Esophagus (tissue), 2 donors: ENCODE data around the gene RORB. TPM values are rescaled to one million over a fixed set of nuclear protein-coding genes. Genes with fewer than 3 reads are reported as not detected.

Source experiments
- H3K27ac ChIP-seq, 2 donors: one replicate each; pipeline ENCODE4 v1.5.1; 2013; ENCODE audit warnings: low read depth in 2 of 2, mild to moderate bottlenecking in 2 of 2, inconsistent platforms in 1 of 2, low read length in 1 of 2, moderate library complexity in 1 of 2
- H3K27me3 ChIP-seq, 2 donors: one replicate each; pipeline ENCODE4 v1.6.1; 2013; ENCODE audit warnings: low read length in 2 of 2, control low read depth in 1 of 2, mild to moderate bottlenecking in 1 of 2; ENCODE audit not compliant: insufficient read depth in 2 of 2, control insufficient read depth in 1 of 2
- H3K36me3 ChIP-seq, 2 donors: one replicate each; pipeline ENCODE4 v1.6.1; 2013; ENCODE audit warnings: low read length in 1 of 2; ENCODE audit not compliant: control insufficient read depth in 2 of 2, insufficient read depth in 2 of 2
- H3K4me1 ChIP-seq, 2 donors: one replicate each; pipeline ENCODE4 v1.6.1; 2013; ENCODE audit warnings: low read length in 1 of 2; ENCODE audit not compliant: control insufficient read depth in 2 of 2, insufficient read depth in 2 of 2
- H3K4me3 ChIP-seq, 2 donors: one replicate each; pipeline ENCODE4 v1.5.1; 2013; ENCODE audit warnings: low read length in 2 of 2, mild to moderate bottlenecking in 2 of 2, low read depth in 1 of 2, moderate library complexity in 1 of 2
- H3K9me3 ChIP-seq, 2 donors: one replicate each; pipeline ENCODE4 v1.6.1; 2013; ENCODE audit warnings: mild to moderate bottlenecking in 2 of 2, low read depth in 1 of 2, low read length in 1 of 2, moderate library complexity in 1 of 2; ENCODE audit not compliant: control insufficient read depth in 2 of 2, insufficient read depth in 1 of 2
- WGBS, 2 donors: extraction: QIAGEN DNeasy Blood & Tissue Kit; methylation state at CpG; one replicate each; pipeline ENCODE4 v1.1.7; 2013; 5-methylcytosine and 5-hydroxymethylcytosine counted together
- polyA plus RNA-seq, 2 donors: library from polyadenylated mRNA; stranded (reverse); fragments of 200-250 nt; gene quantifications; one replicate each; pipeline ENCODE4 v1.2.3, GENCODE V29; 2013
- donor health status: healthy with polysubstance abuse.
- donor health status: Bipolar disorder and iron deficiency.

RORB gene
- polyA plus RNA-seq, 2 donors: 0.04 to 0.05 TPM

DNA sequence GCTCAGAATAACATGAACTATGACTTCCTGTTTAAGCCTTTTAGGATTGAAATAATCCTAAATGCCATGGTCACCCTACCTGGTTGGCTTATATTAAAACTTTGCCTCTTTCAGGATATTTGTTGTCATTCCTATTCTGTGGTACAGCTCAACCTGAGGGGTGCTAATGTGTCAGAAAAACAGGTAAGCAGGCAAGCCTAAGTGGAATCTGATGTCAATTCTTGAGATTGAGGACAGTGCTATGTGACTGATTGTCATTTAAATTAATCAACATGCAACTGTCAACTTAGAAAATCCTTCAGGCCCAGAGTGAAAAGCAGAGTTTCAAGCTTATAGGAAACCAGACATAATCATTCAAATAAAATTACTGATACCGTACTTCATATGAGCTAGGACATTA lies 2.6 kb upstream of the RORB start:
- Histone ChIP-seq H3K4me1 (peaks cover 9 to 12% of the 10 kb centered on the region in 2 donors), H3K27ac (no peak overlapping the region), H3K27me3 (peaks cover 0 to 10% of the 10 kb centered on the region in 2 donors), H3K36me3 (no peaks in the 10 kb centered on the region), H3K4me3 (no peak overlapping the region), H3K9me3 (no peaks in the 10 kb centered on the region)
- 89 to 91% methylated on average over 1 of the region's 1 CpG for WGBS, 2 donors

DNA sequence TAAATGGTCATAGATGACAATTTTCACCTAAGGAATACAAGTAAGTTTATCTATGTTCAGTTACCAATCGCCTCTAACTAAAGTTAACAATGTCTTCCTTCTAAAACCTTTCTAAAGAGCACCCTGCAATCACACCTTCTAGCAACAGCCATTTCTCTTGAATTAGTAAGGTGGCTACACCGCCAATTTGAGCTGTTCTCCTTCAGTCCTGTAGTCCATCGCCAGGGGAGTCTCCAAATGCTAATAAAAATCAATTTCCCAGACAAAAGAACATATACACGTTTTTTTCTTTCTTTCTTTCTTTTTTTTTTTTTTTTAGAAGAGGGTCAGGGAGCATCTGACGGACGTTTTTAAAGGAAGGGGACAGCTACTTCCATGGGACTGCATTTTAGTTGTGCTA lies 729 bp upstream of the RORB start:
- H3K27me3 ChIP-seq: peaks cover 3 to 16% of the 10 kb centered on the region in 2 donors
- no peaks in the 10 kb centered on the region for H3K9me3 ChIP-seq
- no peak overlapping the region for H3K27ac ChIP-seq
- H3K4me3 ChIP-seq: peak overlapping the region; percentile 52 to 70
- WGBS, 2 donors: 28 to 35% methylated on average over 6 of the region's 6 CpGs
- H3K36me3 ChIP-seq: no peaks in the 10 kb centered on the region
- peaks cover 9 to 17% of the 10 kb centered on the region in 2 donors for H3K4me1 ChIP-seq

DNA sequence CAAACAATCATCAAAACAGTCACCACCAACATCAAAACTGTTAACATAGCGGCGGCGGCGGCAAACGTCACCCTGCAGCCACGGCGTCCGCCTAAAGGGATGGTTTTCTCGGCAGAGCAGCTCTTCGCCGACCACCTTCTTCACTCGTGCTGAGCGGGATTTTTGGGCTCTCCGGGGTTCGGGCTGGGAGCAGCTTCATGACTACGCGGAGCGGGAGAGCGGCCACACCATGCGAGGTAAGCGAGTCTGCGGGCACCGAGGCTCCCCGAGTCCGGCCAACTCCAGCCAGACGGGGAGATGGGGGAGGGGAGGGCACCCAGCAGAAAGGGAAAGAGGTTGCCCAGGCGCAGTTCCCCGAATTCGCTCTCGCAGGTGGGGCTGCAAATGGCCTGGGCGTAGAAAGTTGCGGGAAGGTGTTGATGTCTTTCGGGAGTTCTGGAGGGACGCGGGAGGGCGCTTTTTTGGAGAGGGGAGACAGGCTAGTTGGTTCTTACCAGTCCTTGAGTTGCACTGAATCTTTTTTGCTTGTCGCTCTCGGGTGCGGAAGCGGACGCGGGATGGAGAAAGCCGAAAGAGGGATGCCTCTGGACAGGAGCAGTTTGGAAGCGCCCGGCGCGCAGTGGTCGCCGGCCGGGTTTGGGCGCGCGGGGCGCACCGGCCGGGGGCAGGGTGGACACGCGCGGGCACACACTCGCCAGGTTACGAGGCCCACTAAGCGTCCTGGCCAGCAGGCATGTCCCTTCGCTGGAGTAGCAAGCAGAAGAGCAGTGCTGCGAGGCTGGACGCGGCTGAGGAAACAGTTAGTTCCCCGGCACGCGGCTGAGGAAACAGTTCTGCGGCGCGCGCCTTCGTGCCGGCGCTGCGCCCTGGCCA lies 849 bp downstream of the RORB start:
- peaks cover 3 to 15% of the 10 kb centered on the region in 2 donors for H3K27me3 ChIP-seq
- H3K4me3 ChIP-seq: peak overlapping the region; percentile 52 to 70
- no peak overlapping the region for H3K27ac ChIP-seq
- peaks cover 9 to 17% of the 10 kb centered on the region in 2 donors for H3K4me1 ChIP-seq
- WGBS, 2 donors: 1 to 2% methylated on average over 74 to 77 of the region's 77 CpGs
- no peaks in the 10 kb centered on the region for H3K36me3 ChIP-seq
- H3K9me3 ChIP-seq: no peaks in the 10 kb centered on the region

DNA sequence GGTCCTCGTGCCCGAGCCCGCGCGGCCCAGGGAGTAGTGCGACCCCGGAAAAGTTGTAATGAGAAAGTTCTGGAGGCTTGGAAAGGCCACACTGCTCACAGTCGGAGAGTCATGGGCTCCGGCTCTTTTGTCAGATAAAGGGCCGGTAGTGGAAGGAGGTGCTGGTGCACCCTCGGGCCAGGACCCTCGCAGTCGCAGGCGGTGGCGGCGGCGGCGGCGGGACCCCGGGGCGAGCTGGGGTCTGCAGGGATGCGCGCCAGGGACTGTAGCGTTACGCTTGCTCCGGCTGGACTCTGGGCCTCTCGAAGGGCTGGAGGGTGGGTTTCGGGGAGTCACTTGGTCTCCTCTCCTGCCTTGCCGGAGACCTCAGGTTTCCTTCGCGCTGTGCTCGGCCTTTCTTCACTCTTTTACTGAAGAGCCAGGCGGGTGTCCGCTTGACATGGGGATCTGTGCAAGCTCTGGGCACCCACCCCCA lies 1.5 kb downstream of the RORB start:
- Histone ChIP-seq H3K36me3 (no peaks in the 10 kb centered on the region), H3K27me3 (peaks cover 3 to 14% of the 10 kb centered on the region in 2 donors), H3K4me1 (peaks cover 9 to 17% of the 10 kb centered on the region in 2 donors), H3K9me3 (no peaks in the 10 kb centered on the region), H3K27ac (no peak overlapping the region), H3K4me3 (peak overlapping the region; percentile 52 to 70)
- 2 to 3% methylated on average over 32 to 34 of the region's 34 CpGs for WGBS, 2 donors

DNA sequence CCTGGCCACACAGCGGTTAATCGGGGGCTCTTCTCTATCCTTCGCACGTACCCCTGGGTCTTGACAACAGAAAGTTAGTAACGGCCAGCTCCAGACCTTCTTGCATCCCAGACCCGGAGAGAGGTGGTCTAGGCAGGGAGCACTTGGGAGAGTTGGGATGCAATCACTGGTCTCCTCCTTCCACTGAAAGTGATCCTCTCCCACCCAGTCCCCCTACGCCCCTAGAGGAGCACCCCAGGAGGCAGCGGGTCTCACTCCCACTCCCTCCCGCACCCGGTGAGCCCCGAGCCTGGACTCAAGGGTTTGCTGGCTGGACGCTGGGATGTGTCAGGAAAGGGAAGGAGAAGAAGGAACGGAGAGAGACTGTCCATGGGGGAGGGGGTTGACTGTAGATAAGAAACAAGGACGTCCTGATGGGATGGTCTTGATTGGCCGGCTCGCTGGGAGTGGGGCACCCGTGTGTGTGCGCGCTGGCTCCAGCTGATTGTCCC lies 2.0 kb downstream of the RORB start:
- Histone ChIP-seq H3K4me3 (peak overlapping the region; percentile 52 to 70), H3K9me3 (no peaks in the 10 kb centered on the region), H3K4me1 (peaks cover 9 to 17% of the 10 kb centered on the region in 2 donors), H3K27ac (no peak overlapping the region), H3K36me3 (no peaks in the 10 kb centered on the region), H3K27me3 (peaks cover 3 to 14% of the 10 kb centered on the region in 2 donors)
- WGBS, 2 donors: 3% methylated on average over 19 of the region's 19 CpGs

DNA sequence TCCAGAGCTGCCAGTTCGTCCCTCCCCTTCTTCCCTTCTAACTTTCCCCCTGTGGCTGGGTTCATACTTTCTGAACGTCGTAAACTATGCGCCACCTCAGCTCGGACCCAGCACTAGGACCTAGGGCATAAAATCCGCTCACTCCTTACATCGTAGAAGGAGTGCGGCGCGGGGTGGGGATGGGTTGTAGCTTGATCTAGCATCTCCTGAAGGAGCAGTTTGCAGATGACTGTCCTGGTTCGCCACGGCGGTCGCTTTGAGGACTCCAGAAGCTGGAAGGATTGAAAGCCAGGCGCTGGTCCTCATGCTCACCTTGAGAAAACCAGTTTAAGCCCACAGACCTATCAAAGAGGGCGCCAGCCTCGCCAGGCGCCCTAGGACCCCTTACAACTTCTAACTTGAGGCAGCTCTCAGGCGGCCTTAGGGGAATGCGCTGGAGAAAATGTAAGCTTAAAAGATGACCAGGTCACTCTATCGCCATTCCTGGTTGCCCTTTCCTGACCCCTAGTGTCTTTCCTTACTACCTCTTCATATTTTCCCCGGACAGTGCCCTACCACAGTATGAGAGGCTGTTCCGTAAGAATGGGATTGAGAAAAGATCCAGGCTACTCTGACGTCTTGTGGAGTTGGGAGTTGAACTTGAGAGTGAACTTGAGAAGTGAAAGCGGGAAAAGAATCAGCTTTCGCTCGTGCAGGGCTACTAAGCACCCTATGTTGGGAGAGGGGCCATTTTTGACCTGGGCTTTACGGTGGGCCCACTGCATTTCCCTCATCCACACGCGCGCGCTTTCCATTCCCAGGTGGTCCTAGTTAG lies 2.8 kb downstream of the RORB start:
- H3K27me3 ChIP-seq: peaks cover 3 to 14% of the 10 kb centered on the region in 2 donors
- H3K36me3 ChIP-seq: no peaks in the 10 kb centered on the region
- no peaks in the 10 kb centered on the region for H3K9me3 ChIP-seq
- peaks cover 9 to 17% of the 10 kb centered on the region in 2 donors for H3K4me1 ChIP-seq
- no peak overlapping the region for H3K27ac ChIP-seq
- H3K4me3 ChIP-seq: peak overlapping the region; percentile 29 to 52
- 8 to 11% methylated on average over 32 of the region's 32 CpGs for WGBS, 2 donors

DNA sequence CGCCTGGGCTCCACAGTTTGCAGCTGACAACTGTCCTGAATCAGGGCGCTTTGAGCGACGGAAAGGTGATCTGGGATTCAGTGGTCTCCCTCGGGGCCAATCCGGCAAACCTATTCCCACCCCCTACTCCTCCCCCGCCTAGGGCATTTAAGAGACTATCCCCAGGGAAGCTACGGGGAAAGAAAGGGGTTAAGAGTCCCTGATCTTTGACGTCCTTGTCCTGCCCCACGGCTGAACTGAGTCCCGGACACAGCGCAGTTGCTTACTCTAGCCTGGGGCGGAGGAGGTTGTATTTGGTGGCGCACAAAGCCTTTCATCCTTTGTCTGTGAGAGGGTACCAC lies 3.4 kb downstream of the RORB start:
- peak overlapping the region in 1 of 2 donors; percentile 52 for H3K4me3 ChIP-seq
- peaks cover 3 to 14% of the 10 kb centered on the region in 2 donors for H3K27me3 ChIP-seq
- H3K27ac ChIP-seq: no peak overlapping the region

DNA sequence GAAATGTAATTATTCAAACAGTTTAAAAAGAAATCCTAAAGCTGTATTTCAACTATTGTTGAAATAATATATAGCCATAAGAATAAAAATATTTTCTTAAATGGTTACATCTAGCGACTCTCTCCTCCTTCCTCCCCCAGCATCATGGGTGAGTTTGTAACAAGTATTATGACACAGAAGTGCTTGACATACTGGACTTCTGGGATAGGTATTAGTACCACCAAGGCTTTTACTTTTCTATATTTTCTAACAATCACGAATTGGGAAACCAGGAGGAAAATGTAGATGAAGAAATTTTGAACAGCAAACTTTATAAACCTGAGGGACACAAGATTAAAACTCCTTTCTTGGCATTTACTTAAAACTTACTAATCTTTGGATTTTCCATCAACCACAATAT lies 4.4 kb downstream of the RORB start:
- 60 to 73% methylated on average over 2 of the region's 2 CpGs for WGBS, 2 donors
- no peak overlapping the region for H3K4me3 ChIP-seq
- H3K27ac ChIP-seq: no peak overlapping the region
- H3K9me3 ChIP-seq: no peaks in the 10 kb centered on the region
- peaks cover 3 to 14% of the 10 kb centered on the region in 2 donors for H3K27me3 ChIP-seq
- peaks cover 9 to 17% of the 10 kb centered on the region in 2 donors for H3K4me1 ChIP-seq
- H3K36me3 ChIP-seq: no peaks in the 10 kb centered on the region

More for the DNA sequence above, 3.4 kb downstream of the RORB start:
- 23% methylated on average over 14 of the region's 14 CpGs for WGBS, 2 donors
- Histone ChIP-seq H3K36me3 (no peaks in the 10 kb centered on the region), H3K4me1 (peaks cover 9 to 17% of the 10 kb centered on the region in 2 donors), H3K9me3 (no peaks in the 10 kb centered on the region)

DNA sequence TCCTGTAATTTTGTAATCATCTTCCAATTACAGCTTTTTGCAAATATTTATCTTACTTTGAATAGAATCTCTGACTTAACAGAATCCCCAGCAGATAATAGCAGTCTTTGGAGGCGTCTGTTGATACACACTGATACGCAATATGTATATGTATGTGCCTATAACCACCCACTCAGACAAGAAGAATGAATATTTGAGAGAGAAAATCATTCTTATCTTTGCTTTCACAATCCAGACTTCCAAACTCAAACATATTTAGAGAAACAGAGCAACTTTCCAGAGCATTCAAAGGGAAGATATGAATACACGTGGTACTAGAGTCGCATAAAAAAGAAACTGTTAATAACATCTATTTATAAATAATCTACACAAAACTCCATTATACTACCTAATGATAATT lies 6.1 kb downstream of the RORB start:
- H3K4me1 ChIP-seq: peaks cover 9 to 11% of the 10 kb centered on the region in 2 donors
- H3K4me3 ChIP-seq: no peak overlapping the region
- H3K36me3 ChIP-seq: no peaks in the 10 kb centered on the region
- H3K27me3 ChIP-seq: peaks cover 3 to 8% of the 10 kb centered on the region in 2 donors
- no peak overlapping the region for H3K27ac ChIP-seq
- WGBS, 2 donors: 82 to 85% methylated on average over 4 of the region's 4 CpGs
- H3K9me3 ChIP-seq: no peaks in the 10 kb centered on the region
